Measurements from ENCODE around the gene LAIR1.
A peak's percentile ranks its signal among the peaks of the same experiment; 100 is the strongest.
"Not testable (repeated sequence)": the region's sequence is repeated elsewhere in the genome, so short reads cannot be mapped to it uniquely, and the experiment has no call there.

Gene LAIR1

GRCh38 chr19:54332149-54332548 is 32.6 kb downstream of the LAIR1 start:
- H3K4me3 Mint-ChIP-seq = no peak overlapping the region
- H3K27me3 Mint-ChIP-seq (ENCODE audit: low read depth) = peaks cover 13% of the 10 kb centered on the region
- no peaks in the 10 kb centered on the region for H3K4me1 Mint-ChIP-seq
- no peak for TF ChIP-seq CTCF (IDR thresholded peaks at IDR 0.05; ENCODE audit: unreplicated experiment in 3 of 3)
- no peaks in the 10 kb centered on the region for H3K36me3 Mint-ChIP-seq (ENCODE audit: low read depth)
- H3K27ac Mint-ChIP-seq = no peak overlapping the region
- peaks cover 2% of the 10 kb centered on the region for H3K9me3 Mint-ChIP-seq

GRCh38 chr19:54331626-54332025 is 33.1 kb downstream of the LAIR1 start:
- Mint-ChIP-seq H3K27me3 (ENCODE audit: low read depth) (peaks cover 15% of the 10 kb centered on the region), H3K27ac (no peak overlapping the region), H3K4me3 (no peak overlapping the region), H3K9me3 (peaks cover 2% of the 10 kb centered on the region), H3K36me3 (ENCODE audit: low read depth) (no peaks in the 10 kb centered on the region), H3K4me1 (no peaks in the 10 kb centered on the region)
- TF ChIP-seq CTCF (IDR thresholded peaks at IDR 0.05; ENCODE audit: unreplicated experiment in 3 of 3) = no peak

DNA sequence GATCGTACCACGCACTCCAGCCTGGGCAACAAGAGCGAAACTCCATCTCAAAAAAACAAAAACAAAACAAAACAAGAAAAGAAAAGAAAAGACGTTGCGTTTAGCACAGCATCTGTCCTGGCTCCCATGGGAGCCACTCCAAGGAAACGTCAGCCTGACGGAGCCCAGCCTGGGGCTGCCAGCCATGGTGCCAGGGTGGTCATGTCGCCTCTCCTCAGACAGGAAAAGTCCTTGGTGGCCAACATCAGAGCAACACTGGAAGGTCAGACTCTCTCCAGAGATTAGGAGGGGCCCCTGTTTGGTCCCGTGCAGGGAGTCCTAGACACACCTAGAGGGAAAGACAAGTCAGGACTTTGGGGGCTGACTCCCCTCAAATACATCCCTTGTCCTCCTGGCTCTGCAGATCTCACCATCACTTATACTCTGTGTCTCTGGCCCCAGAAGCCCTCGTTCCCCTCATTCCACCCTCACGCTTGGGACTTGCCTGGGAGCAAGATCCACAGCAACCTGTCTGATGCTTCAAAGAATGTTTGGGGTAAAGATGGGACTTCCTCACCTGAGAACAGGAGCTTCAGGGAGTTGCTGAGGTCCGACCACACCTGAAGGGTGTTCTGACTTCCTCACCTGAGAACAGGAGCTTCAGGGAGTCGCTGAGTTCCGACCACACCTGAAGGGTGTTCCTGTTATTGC is 35.1 kb downstream of the LAIR1 start:
- H3K9me3 Mint-ChIP-seq = no peaks in the 10 kb centered on the region
- no peaks in the 10 kb centered on the region for H3K4me1 Mint-ChIP-seq
- H3K27me3 Mint-ChIP-seq (ENCODE audit: low read depth) = peaks cover 20% of the 10 kb centered on the region
- H3K36me3 Mint-ChIP-seq (ENCODE audit: low read depth) = no peaks in the 10 kb centered on the region
- H3K4me3 Mint-ChIP-seq = no peak overlapping the region
- TF ChIP-seq CTCF (IDR thresholded peaks at IDR 0.05; ENCODE audit: unreplicated experiment in 3 of 3) = no peak
- no peak overlapping the region for H3K27ac Mint-ChIP-seq

DNA sequence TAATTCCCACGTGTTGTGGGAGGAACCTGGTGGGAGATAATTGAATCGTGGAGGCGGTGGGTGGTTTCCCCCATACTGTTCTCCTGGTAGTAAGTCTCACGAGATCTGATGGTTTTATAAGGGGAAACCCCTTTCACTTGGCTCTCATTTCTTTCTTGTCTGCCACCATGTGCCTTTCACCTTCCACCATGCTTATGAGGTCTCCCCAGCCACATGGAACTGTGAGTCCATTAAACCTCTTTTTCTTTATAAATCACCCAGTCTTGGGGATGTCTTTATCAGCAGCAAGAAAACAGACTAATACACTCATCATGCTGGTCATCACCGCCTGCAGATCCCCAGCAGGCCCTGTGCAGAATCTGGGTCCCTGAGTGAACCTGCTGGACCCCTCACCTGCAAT is 36.0 kb downstream of the LAIR1 start:
- not testable (repeated sequence) for H3K4me3 Mint-ChIP-seq; H3K36me3 Mint-ChIP-seq (ENCODE audit: low read depth)

GRCh38 chr19:54325631-54326030 is 39.1 kb downstream of the LAIR1 start:
- Mint-ChIP-seq H3K4me1 (no peaks in the 10 kb centered on the region), H3K36me3 (ENCODE audit: low read depth) (no peaks in the 10 kb centered on the region), H3K27me3 (ENCODE audit: low read depth) (peaks cover 23% of the 10 kb centered on the region), H3K27ac (no peak overlapping the region), H3K4me3 (no peak overlapping the region), H3K9me3 (peaks cover 10% of the 10 kb centered on the region)
- TF ChIP-seq CTCF (IDR thresholded peaks at IDR 0.05; ENCODE audit: unreplicated experiment in 3 of 3) = no peak

More for the DNA sequence above, 36.0 kb downstream of the LAIR1 start:
- H3K4me1 Mint-ChIP-seq, H3K9me3 Mint-ChIP-seq, H3K27ac Mint-ChIP-seq: not testable (repeated sequence)
- peaks cover 20% of the 10 kb centered on the region for H3K27me3 Mint-ChIP-seq (ENCODE audit: low read depth)

DNA sequence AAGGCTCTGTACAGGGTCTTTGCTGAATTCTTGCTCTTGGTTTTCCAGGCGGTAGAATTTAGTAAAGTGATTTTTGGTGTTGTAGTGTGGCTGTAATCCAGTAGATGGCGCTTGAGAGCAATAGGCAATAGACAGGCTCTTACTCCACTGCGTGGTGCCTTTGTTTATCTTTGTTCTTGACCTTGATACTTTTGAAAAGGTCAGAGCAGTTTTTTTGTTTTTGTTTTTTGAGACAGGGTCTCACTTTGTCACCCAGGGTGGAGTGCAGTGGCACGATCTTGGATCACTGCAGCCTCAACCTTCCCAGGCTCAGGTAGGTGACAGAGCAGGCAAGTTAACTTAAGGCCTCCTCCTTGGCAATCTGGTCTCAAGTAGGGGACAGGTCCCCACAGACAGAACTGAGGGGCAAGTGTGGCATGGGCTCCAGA is 39.5 kb downstream of the LAIR1 start:
- TF ChIP-seq CTCF (IDR thresholded peaks at IDR 0.05; ENCODE audit: unreplicated experiment in 3 of 3) = peak; percentile 66 to 77 (median 75)
- Mint-ChIP-seq H3K4me3 (no peak overlapping the region), H3K9me3 (peaks cover 14% of the 10 kb centered on the region), H3K27ac (no peak overlapping the region), H3K4me1 (no peaks in the 10 kb centered on the region), H3K27me3 (ENCODE audit: low read depth) (peaks cover 23% of the 10 kb centered on the region), H3K36me3 (ENCODE audit: low read depth) (no peaks in the 10 kb centered on the region)
